Superior temporal gyrus (tissue), 1 donor: ENCODE results near the gene CALCOCO2.
"Not testable (repeated sequence)": the region's sequence is repeated elsewhere in the genome, so short reads cannot be mapped to it uniquely, and the experiment has no call there.

Experiments
- DNase-seq: peaks from one replicate; pipeline ENCODE4 v3.0.0-alpha.2; 2016; ENCODE audit errors: extremely low spot score

Gene CALCOCO2

DNA sequence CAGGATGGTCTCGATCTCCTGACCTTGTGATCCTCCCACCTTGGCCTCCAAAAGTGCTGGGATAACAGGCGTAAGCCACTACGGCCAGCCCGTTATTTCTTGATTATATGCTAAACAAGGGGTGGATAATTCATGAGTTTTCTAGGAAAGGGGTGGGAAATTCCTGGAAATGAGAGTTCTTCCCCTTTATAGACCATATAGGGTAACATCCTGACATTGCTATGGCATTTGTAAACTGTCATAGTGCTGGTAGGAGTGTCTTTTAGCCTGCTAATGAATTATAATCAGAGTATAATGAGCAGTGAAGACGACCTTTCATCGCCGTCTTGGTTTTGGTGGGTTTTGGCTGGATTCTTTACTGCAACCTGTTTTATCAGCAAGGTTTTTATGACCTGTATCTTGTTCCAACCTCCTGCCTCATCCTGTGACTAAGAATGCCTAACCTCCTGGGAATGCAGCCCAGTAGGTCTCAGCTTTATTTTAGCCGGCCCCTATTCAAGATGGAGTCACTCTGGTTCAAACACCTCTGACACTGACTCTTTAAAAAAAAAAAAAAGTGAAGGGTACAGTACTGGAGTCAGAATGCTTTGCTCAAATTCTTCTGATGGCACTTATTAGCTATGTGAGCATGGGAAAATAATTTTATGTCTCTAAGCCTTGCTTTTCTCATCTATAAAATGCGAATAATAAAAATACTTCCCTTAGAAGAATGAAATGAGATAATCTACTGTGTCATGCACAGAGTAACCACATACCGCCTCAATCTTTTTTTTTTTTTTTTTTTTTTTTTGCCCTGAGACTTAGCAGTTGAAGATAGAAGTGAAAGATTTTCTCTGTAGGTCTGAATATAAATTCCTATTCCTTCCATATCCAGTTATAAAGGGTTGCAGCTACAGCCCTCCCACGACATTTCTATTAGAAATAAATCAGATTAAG, 5.1 kb upstream of the CALCOCO2 start:
- no peak for DNase-seq

DNA sequence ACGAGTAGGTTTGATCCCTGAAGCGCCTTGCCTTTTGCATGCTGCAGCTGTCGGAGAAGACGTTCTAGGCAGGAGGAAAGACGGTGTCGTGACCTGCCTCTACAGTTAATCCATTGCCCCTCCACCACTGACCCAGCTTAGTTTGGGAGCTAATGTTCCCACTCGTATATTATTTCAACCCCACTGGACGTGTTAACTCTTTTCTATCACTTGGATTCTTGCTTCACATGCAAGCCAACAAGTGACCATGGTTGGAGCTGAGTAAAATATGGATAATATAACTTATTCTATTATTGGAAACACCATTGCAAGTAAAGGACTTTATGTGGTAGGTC, 681 bp downstream of the CALCOCO2 start:
- peak; percentile 55 for DNase-seq

DNA sequence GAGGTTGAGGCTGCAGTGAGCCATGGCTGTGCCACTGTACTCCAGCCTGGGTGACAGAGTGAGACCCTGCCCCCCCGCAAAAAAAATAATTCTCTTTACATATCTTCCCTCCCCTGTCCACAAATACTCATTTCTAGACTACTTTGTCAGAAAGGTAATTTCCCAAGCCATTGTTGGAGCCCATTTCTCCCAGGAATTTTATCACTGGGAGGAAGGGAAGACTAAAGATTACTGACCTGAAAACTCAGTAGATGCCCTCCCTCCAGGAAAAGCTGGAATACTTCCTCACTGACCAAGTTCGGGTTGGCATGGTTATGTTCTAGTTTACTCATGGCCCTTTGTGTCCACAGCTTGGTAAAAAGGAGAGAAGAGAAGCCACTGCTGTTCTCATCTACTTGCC, 4.1 kb downstream of the CALCOCO2 start:
- no peak for DNase-seq

DNA sequence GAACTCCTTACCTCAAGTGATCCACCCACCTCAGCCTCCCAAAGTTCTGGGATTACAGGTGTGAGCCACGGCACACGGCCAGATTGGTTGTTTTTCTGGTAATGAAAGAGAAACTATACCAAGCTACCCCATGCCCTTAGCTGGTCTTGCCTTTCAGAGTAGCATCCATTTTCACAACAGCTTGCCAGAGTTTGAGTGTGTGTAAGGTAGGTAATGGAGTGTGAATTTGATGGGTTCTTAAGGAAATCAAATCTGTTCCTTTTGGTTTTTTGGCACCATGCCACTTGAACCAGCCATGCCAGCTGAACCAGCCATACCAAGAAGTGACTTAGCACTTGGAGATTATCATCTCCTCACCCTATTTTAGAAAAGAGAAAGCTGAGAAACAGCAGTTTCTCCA, 5.1 kb downstream of the CALCOCO2 start:
- no peak for DNase-seq

GRCh38 chr17:48837458-48837857, 6.6 kb downstream of the CALCOCO2 start:
- DNase-seq, result not testable (repeated sequence)

DNA sequence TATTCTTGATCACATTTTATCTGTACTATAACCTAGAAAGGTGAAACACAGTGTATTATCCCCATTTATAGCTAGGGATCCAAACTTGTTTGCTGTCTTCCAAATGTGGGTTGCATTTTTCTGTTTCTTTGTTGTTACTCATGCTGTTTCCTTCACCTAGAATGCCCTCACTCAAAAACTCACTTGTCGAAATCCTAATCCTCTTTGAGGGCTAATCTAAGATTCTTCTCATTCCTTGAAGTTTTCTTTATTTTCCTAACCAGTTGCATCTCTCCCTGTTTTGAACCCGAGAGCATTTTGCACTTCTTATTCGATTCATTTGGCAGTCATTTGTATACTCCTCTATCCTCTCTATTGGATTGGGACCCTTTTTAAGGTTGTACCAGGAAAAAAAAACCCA, 9.6 kb downstream of the CALCOCO2 start:
- DNase-seq, result no peak

DNA sequence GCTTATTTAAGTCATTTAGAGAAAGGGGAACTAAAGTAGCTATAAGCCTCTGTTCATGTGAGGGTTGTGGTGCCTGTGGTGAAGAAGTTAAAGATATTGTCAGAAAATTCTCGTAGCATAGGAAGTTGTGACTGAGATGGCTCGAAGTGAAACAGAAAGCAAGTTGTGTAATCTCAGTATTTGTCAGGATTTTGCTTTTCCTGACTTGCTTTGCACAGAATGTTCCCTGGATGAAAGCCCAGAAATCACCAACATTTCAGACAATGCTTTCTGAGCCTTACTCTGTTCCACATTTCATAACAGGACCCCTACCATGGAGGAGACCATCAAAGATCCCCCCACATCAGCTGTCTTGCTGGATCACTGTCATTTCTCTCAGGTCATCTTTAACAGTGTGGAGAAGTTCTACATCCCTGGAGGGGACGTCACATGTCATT, 10.6 kb downstream of the CALCOCO2 start:
- peak; percentile 88 for DNase-seq

- DNase-seq, result no peak
Measured at GRCh38 chr17:48842746-48843145, 11.9 kb downstream of the CALCOCO2 start.

DNA sequence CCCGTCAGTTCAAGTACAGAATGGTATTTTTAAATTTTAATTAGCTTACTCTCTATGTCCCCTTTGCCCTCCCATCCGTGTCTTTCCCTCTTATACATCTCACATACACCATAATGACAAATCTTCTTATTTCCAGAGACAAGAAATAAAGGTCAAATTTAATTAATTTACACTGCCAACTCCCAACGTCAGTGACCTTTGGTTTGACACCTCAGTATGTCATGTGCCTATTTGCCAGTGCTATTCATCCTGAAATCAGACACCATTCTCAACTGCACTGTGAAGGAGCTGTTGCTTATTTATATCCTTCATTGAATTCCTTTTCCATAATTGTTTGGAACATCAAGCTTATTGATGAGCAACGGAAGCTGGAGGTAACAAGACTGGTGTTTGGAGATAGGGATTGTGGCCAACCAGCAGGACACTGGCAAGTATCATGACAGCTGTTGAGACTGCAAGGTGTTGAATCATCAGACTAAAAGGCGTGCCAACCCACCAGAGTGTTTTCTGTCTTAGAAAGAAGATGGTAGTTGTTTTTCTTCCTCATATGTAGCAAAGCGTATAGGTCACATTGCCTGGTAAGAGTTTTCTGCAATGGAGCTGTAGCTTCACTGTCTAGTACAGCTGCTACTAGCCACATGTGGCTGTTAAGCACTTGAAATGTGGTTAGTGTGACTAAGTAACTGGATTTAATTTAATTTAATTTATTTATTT, 12.5 kb downstream of the CALCOCO2 start:
- peak; percentile 36 for DNase-seq

DNA sequence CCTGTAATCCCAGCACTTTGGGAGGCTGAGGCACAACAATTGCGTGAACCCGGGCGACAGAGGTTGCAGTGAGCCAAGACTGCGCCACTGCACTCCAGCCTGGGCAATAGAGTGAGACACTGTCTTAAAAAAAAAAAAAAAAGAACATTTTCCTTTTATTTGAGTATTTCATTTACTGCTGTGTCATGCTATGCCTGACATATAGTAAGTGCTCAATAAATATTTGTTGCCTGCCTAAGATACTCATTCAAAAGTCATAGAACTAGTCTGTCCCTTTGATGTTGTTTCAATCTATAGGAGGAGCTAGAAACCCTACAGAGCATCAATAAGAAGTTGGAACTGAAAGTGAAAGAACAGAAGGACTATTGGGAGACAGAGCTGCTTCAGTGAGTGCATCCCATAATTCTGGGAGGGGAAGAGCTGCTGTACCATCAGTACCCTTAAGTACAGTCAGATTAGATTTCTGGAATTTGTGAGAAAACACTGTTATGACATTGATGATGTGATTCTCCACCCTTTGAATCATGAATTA, 20.0 kb downstream of the CALCOCO2 start:
- no peak for DNase-seq

- DNase-seq, result no peak
Measured at GRCh38 chr17:48854774-48855476, 24.1 kb downstream of the CALCOCO2 start.

DNA sequence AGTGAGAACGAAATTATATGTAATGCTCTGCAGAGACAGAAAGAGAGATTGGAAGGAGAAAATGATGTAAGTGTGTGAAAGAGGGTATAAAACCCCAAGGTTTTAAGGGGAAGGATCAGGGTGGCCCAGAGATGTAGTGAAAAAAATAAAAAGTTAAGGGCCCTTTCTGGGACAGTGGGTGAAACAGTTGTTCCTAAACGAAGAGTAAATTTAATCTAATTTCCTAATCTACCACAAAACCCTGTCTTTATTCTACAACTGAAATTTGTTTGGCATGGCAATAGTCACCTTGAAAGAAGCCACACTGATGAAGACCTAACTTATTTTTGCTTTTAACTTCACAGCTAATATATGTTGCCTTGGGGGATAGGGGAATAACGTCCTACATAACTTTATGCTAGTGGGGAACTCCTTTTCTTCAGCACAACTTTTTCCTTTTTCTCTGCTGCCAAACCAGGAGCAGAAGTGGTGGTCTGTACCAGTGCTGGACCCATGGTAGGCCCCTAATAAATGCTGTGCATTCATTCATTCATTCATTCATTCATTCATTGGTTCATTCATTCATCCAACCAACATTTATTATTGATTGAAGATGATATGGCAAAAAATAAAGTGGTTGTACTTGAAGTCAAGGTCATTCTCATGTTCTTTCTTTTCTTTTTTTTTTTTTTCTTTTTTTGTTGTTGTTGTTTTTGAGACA, 25.4 kb downstream of the CALCOCO2 start:
- no peak for DNase-seq

- no peak for DNase-seq
Measured at GRCh38 chr17:48860034-48860433, 29.2 kb downstream of the CALCOCO2 start.

GRCh38 chr17:48860456-48860855, 29.6 kb downstream of the CALCOCO2 start:
- DNase-seq, result no peak

GRCh38 chr17:48868916-48869500, 38.2 kb downstream of the CALCOCO2 start:
- DNase-seq, result no peak

DNA sequence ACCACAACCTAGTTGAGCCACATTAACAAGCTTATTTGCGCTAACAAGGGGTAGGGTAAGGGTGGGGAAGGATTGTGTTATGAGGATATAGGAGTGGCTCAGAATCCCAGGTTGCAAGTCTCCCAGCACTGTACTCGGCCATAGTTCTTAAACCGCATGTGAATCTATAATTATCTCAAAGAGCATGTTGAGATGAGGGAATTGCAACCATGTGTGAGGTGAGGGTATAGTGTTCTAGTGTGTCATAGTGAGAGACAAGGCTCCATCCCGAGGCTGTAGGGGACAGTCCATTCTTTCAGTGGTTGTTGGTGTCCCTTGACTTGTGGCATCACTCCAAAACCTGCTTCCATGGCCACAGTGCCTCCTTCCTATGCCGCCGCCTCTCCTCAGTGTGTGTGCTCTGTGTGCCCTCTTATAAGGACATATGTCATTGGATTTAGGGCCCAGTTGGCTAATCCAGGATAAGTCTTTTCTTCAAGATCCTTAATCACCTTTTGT, 39.0 kb downstream of the CALCOCO2 start:
- DNase-seq, result no peak

- DNase-seq, result no peak
Measured at GRCh38 chr17:48871035-48871550, 40.3 kb downstream of the CALCOCO2 start.

- DNase-seq, result no peak
Measured at GRCh38 chr17:48871551-48872351, 40.9 kb downstream of the CALCOCO2 start.

DNA sequence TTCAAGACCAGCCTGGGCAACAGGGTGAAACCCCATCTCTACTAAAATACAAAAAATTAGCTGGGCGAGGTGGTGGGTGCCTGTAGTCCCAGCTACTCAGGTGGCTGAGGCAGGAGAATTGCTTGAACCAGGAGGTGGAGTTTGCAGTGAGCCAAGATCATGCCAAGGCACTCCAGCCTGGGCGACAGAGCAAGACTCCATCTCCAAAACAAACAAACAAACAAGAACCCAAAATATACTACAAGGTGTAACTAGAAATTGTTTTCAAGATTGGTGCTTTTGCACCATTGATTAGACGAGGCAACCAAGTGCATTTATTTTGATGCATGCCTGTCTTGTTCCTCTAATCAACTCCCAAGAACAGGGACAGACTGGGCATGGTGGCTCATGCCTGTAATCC, 41.6 kb downstream of the CALCOCO2 start:
- not testable (repeated sequence) for DNase-seq

DNA sequence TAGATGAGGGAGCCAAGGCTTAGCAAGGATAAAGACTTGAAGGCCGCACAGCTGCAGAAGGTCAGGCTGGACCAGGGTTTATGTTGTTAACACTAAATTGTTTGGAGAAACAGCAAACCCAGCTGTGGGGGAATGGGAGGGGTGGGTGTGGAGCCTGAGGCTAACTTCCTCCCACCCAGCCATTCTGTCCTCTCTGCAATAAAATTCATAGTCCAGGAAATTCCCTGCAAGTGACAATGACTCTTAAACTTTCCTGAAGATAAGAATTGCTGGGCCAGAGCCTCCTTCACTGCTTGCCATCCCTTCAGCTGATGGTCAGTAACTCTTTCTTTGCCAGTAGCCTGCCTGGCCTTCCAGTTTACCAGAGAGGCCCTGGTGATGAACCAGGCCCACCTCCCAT, 42.4 kb downstream of the CALCOCO2 start:
- DNase-seq, result no peak
